PC-9 (cell line): ENCODE data around the gene SALL3. TPM values are rescaled to one million over a fixed set of nuclear protein-coding genes. Genes with fewer than 3 reads are reported as not detected.

Experiments
- BruUV-seq: library from RNA; stranded (reverse); fragments of 400-500 nt; replicated peaks from 2 replicates; lab custom pipeline; 2021; lab: Mats Ljungman, UMichigan
- CTCF ChIA-PET: fragments of 300-600 bp; sonication (Branson Sonifier 250); formaldehyde crosslinking; loops from one replicate; lab custom pipeline; 2022; ENCODE audit warnings: antibody characterized with exemption; lab: Charles Lee
- POLR2A ChIA-PET: fragments of 300-600 bp; sonication (Branson Sonifier 250); formaldehyde crosslinking; loops from one replicate; lab custom pipeline; 2022; ENCODE audit warnings: antibody characterized with exemption; ENCODE audit not compliant: unreplicated experiment; lab: Charles Lee
- DNase-seq, 2 experiments: peaks; one replicate each; pipeline versions ENCODE4 v3.0.0 to v3.0.0-alpha.2; 2015 to 2022; ENCODE audit warnings: mixed read lengths in 1 of 2
- H2AFZ ChIP-seq: fragments of 200-600 bp; sonication (generic); 2 replicates; pipeline ENCODE4 v1.8.1; 2017; ENCODE audit warnings: antibody characterized with exemption
- H3F3A ChIP-seq: fragments of 200-600 bp; sonication (generic); 2 replicates; pipeline ENCODE4 v1.8.1; 2017; ENCODE audit warnings: antibody characterized with exemption, mild to moderate bottlenecking, low read depth; ENCODE audit not compliant: insufficient read depth
- H3K27ac ChIP-seq: fragments of 200-600 bp; sonication (generic); 2 replicates; pipeline ENCODE4 v1.6.1; 2016; ENCODE audit warnings: mixed run types
- H3K27me3 ChIP-seq: fragments of 200-600 bp; sonication (generic); 2 replicates; pipeline ENCODE4 v1.6.1; 2016; ENCODE audit warnings: low read depth, mixed run types; ENCODE audit not compliant: insufficient read depth
- H3K36me3 ChIP-seq: fragments of 200-600 bp; sonication (generic); 2 replicates; pipeline ENCODE4 v1.6.1; 2016; ENCODE audit warnings: low read depth, mixed run types
- H3K4me1 ChIP-seq: fragments of 200-600 bp; sonication (generic); replicated peaks from 2 replicates; pipeline ENCODE4 v1.6.1; 2016; ENCODE audit warnings: mixed run types; ENCODE audit not compliant: insufficient read depth
- H3K4me2 ChIP-seq: fragments of 200-600 bp; sonication (generic); 2 replicates; pipeline ENCODE4 v1.6.1; 2017; ENCODE audit warnings: mixed run types
- H3K4me3 ChIP-seq: fragments of 200-600 bp; sonication (generic); 2 replicates; pipeline ENCODE4 v1.6.1; 2016; ENCODE audit warnings: mixed run types
- H3K79me2 ChIP-seq: fragments of 200-600 bp; sonication (generic); 2 replicates; pipeline ENCODE4 v1.6.1; 2017; ENCODE audit warnings: low read depth, mixed run types
- H3K9me2 ChIP-seq: fragments of 200-600 bp; sonication (generic); 2 replicates; pipeline ENCODE4 v1.8.1; 2017; ENCODE audit warnings: mild to moderate bottlenecking; ENCODE audit not compliant: insufficient read depth
- H3K9me3 ChIP-seq: fragments of 200-600 bp; sonication (generic); 2 replicates; pipeline ENCODE4 v1.8.1; 2016; ENCODE audit warnings: low read depth; ENCODE audit not compliant: insufficient read depth
- H4K20me1 ChIP-seq: fragments of 200-600 bp; sonication (generic); 2 replicates; pipeline ENCODE4 v1.8.1; 2017; ENCODE audit not compliant: insufficient read depth
- CTCF ChIP-seq: fragments of 200-600 bp; sonication (generic); conservative IDR thresholded peaks from 2 replicates; pipeline ENCODE4 v1.6.1; 2017; ENCODE audit warnings: mixed run types, antibody characterized with exemption, mild to moderate bottlenecking, moderate library complexity
- EZH2 ChIP-seq: fragments of 200-600 bp; sonication (generic); IDR thresholded peaks from 2 replicates; pipeline ENCODE4 v1.8.0; 2017; ENCODE audit warnings: antibody characterized with exemption, low read depth
- intact Hi-C: fragments of 100-400 bp; cut with micrococcal nuclease; formaldehyde crosslinking; loops from one replicate; pipeline ENCODE4 v1.10.0; 2022; ENCODE audit not compliant: unreplicated experiment
- total RNA-seq: library from RNA; stranded (reverse); gene quantifications from 2 replicates; pipeline ENCODE4 v1.2.3, GENCODE V29; 2021

Gene SALL3
- total RNA-seq, 1 experiment from 2014 or later, result not detected

- no peak overlapping the region for H2AFZ ChIP-seq
- DNase-seq, result no peak
- intact Hi-C loops, result no loop called here
- no peak overlapping the region for H3K4me3 ChIP-seq
- BruUV-seq, result no TSS peak
- CTCF ChIA-PET, result no interaction called here
- TF ChIP-seq CTCF, result no peak
- TF ChIP-seq EZH2, result no peak
- H3F3A ChIP-seq, result no peaks in the 10 kb centered on the region
- no peaks in the 10 kb centered on the region for H3K36me3 ChIP-seq
- POLR2A ChIA-PET, result no interaction called here
- no peak overlapping the region for H3K27ac ChIP-seq
- peaks cover 28% of the 10 kb centered on the region for H3K27me3 ChIP-seq
- no peaks in the 10 kb centered on the region for H3K4me1 ChIP-seq
- no peak overlapping the region for H3K4me2 ChIP-seq
- H3K79me2 ChIP-seq, result no peaks in the 10 kb centered on the region
- H3K9me2 ChIP-seq, result no peaks in the 10 kb centered on the region
- no peaks in the 10 kb centered on the region for H4K20me1 ChIP-seq
- H3K9me3 ChIP-seq, result no peaks in the 10 kb centered on the region
These were observed 12.7 kb downstream of the SALL3 start for GRCh38 chr18:78992041-78993011.

GRCh38 chr18:78993014-78993926, 13.7 kb downstream of the SALL3 start:
- TF ChIP-seq CTCF (no peak), EZH2 (no peak)

GRCh38 chr18:78994000-78994399, 14.4 kb downstream of the SALL3 start:
- ChIA-PET CTCF (no interaction called here), POLR2A (no interaction called here)
- intact Hi-C loops, result no loop called here
- H3K4me2 ChIP-seq, result no peak overlapping the region
- no peaks in the 10 kb centered on the region for H3K36me3 ChIP-seq
- no peaks in the 10 kb centered on the region for H3F3A ChIP-seq
- no peak overlapping the region for H2AFZ ChIP-seq
- no peaks in the 10 kb centered on the region for H3K9me3 ChIP-seq
- H3K27me3 ChIP-seq, result peaks cover 28% of the 10 kb centered on the region
- no TSS peak for BruUV-seq
- H4K20me1 ChIP-seq, result no peaks in the 10 kb centered on the region
- DNase-seq, result no peak
- H3K4me1 ChIP-seq, result no peaks in the 10 kb centered on the region
- TF ChIP-seq CTCF (no peak), EZH2 (no peak)
- H3K27ac ChIP-seq, result no peak overlapping the region
- no peaks in the 10 kb centered on the region for H3K9me2 ChIP-seq
- H3K4me3 ChIP-seq, result no peak overlapping the region
- no peaks in the 10 kb centered on the region for H3K79me2 ChIP-seq

More at GRCh38 chr18:78993014-78993926, 13.7 kb downstream of the SALL3 start:
- POLR2A ChIA-PET, result no interaction called here
- intact Hi-C loops, result no loop called here
- H3K4me1 ChIP-seq, result no peaks in the 10 kb centered on the region
- BruUV-seq, result no TSS peak
- H3K36me3 ChIP-seq, result no peaks in the 10 kb centered on the region
- no peak overlapping the region for H2AFZ ChIP-seq
- no peak overlapping the region for H3K4me2 ChIP-seq
- no peaks in the 10 kb centered on the region for H3K79me2 ChIP-seq
- H3K9me2 ChIP-seq, result no peaks in the 10 kb centered on the region
- no peak overlapping the region for H3K4me3 ChIP-seq
- H3K27me3 ChIP-seq, result peaks cover 23% of the 10 kb centered on the region
- DNase-seq, result no peak
- CTCF ChIA-PET, result no interaction called here
- H3F3A ChIP-seq, result no peaks in the 10 kb centered on the region
- no peaks in the 10 kb centered on the region for H4K20me1 ChIP-seq
- no peaks in the 10 kb centered on the region for H3K9me3 ChIP-seq
- no peak overlapping the region for H3K27ac ChIP-seq
